ENCODE measurements around the gene PPM1E.
A peak's percentile ranks its signal among the peaks of the same experiment; 100 is the strongest.

PPM1E gene

GRCh38 chr17:58753026-58753425, 2.6 kb upstream of the PPM1E start:
- DNase-seq, result no peak
- Histone ChIP-seq H3K4me1 (no peaks in the 10 kb centered on the region), H3K4me3 (ENCODE audit: low read depth, low read length) (no peak overlapping the region), H3K9me3 (no peaks in the 10 kb centered on the region), H3K36me3 (no peaks in the 10 kb centered on the region), H3K27me3 (no peaks in the 10 kb centered on the region)
- no peak for TF ChIP-seq CTCF (IDR thresholded peaks at IDR 0.05; ENCODE audit: low read depth, low read length)

- H3K4me1 ChIP-seq, result no peaks in the 10 kb centered on the region
- TF ChIP-seq CTCF (IDR thresholded peaks at IDR 0.05; ENCODE audit: low read depth, low read length), result no peak
- no peaks in the 10 kb centered on the region for H3K36me3 ChIP-seq
- no peaks in the 10 kb centered on the region for H3K9me3 ChIP-seq
- H3K4me3 ChIP-seq (ENCODE audit: low read depth, low read length), result peak overlapping the region; percentile 95
- H3K27me3 ChIP-seq, result no peaks in the 10 kb centered on the region
- DNase-seq, result no peak
These were observed 431 bp upstream of the PPM1E start for GRCh38 chr17:58755269-58755576.

GRCh38 chr17:58756246-58757161, 850 bp downstream of the PPM1E start:
- Histone ChIP-seq H3K4me1 (no peaks in the 10 kb centered on the region), H3K36me3 (no peaks in the 10 kb centered on the region; the same call in 1 of the 2 replicates), H3K4me3 (ENCODE audit: low read depth, low read length) (peak overlapping the region; percentile 95), H3K27me3 (no peaks in the 10 kb centered on the region), H3K9me3 (no peaks in the 10 kb centered on the region)
- peak; percentile 55 for DNase-seq
- no peak for TF ChIP-seq CTCF (IDR thresholded peaks at IDR 0.05; ENCODE audit: low read depth, low read length)

GRCh38 chr17:58757162-58757613, 1.5 kb downstream of the PPM1E start:
- no peak for DNase-seq
- peak overlapping the region; percentile 95 for H3K4me3 ChIP-seq (ENCODE audit: low read depth, low read length)
- H3K9me3 ChIP-seq, result no peaks in the 10 kb centered on the region
- no peaks in the 10 kb centered on the region for H3K4me1 ChIP-seq
- no peak for TF ChIP-seq CTCF (IDR thresholded peaks at IDR 0.05; ENCODE audit: low read depth, low read length)
- H3K27me3 ChIP-seq, result no peaks in the 10 kb centered on the region
- no peaks in the 10 kb centered on the region; the same call in 1 of the 2 replicates for H3K36me3 ChIP-seq

GRCh38 chr17:58758890-58759289, 3.2 kb downstream of the PPM1E start:
- H3K9me3 ChIP-seq, result no peaks in the 10 kb centered on the region
- DNase-seq, result no peak
- no peak for TF ChIP-seq CTCF (IDR thresholded peaks at IDR 0.05; ENCODE audit: low read depth, low read length)

GRCh38 chr17:58759522-58759921, 3.9 kb downstream of the PPM1E start:
- Histone ChIP-seq H3K4me1 (no peaks in the 10 kb centered on the region; the same call in 1 of the 2 replicates), H3K4me3 (ENCODE audit: low read depth, low read length) (no peak overlapping the region), H3K36me3 (no peaks in the 10 kb centered on the region; the same call in 1 of the 2 replicates), H3K27me3 (no peaks in the 10 kb centered on the region), H3K9me3 (no peaks in the 10 kb centered on the region)
- peak; percentile 18 for DNase-seq
- no peak for TF ChIP-seq CTCF (IDR thresholded peaks at IDR 0.05; ENCODE audit: low read depth, low read length)

More at GRCh38 chr17:58758890-58759289, 3.2 kb downstream of the PPM1E start:
- Histone ChIP-seq H3K36me3 (no peaks in the 10 kb centered on the region; the same call in 1 of the 2 replicates), H3K4me1 (no peaks in the 10 kb centered on the region; the same call in 1 of the 2 replicates), H3K27me3 (no peaks in the 10 kb centered on the region), H3K4me3 (ENCODE audit: low read depth, low read length) (no peak overlapping the region)

All from BE2C (cell line).